Thymus (tissue), 11 donors: ENCODE results near the gene ADGRF3. TPM values are rescaled to one million over a fixed set of nuclear protein-coding genes. Genes with fewer than 3 reads are reported as not detected.
"Not testable (repeated sequence)": the region's sequence is repeated elsewhere in the genome, so short reads cannot be mapped to it uniquely, and the experiment has no call there.

Source experiments
- DNase-seq, 9 donors: peaks; one replicate each; pipeline ENCODE4 v3.0.0-alpha.2; 2013; ENCODE audit warnings: low spot score in 9 of 9, low read depth in 6 of 9, missing footprints in 1 of 9
- H3K27ac ChIP-seq, 2 donors: one replicate each; pipeline ENCODE4 v1.5.1; 2013; ENCODE audit warnings: control low read depth in 1 of 2, low read depth in 1 of 2, low read length in 1 of 2, mild to moderate bottlenecking in 1 of 2, moderate library complexity in 1 of 2
- H3K27me3 ChIP-seq, 2 donors: one replicate each; pipeline ENCODE4 v1.5.1; 2013; ENCODE audit warnings: low read length in 1 of 2; ENCODE audit not compliant: control insufficient read depth in 2 of 2, insufficient read depth in 1 of 2
- H3K36me3 ChIP-seq, 2 donors: one replicate each; pipeline ENCODE4 v1.5.1; 2013; ENCODE audit warnings: low read length in 1 of 2, mild to moderate bottlenecking in 1 of 2, moderate library complexity in 1 of 2; ENCODE audit not compliant: control insufficient read depth in 2 of 2, insufficient read depth in 2 of 2
- H3K4me1 ChIP-seq, 2 donors: one replicate each; pipeline ENCODE4 v1.5.1; 2013; ENCODE audit warnings: low read length in 2 of 2; ENCODE audit not compliant: control insufficient read depth in 2 of 2, insufficient read depth in 2 of 2
- H3K4me3 ChIP-seq, 2 donors: one replicate each; pipeline ENCODE4 v1.5.1; 2013; ENCODE audit warnings: low read length in 2 of 2, control low read depth in 1 of 2, mild to moderate bottlenecking in 1 of 2
- H3K9me3 ChIP-seq, 2 donors: one replicate each; pipeline ENCODE4 v1.5.1; 2013; ENCODE audit warnings: low read length in 1 of 2, mild to moderate bottlenecking in 1 of 2; ENCODE audit not compliant: control insufficient read depth in 2 of 2, insufficient read depth in 1 of 2
- WGBS: extraction: QIAGEN DNeasy Blood & Tissue Kit; methylation state at CpG from one replicate; pipeline ENCODE4 v1.1.7; 2013; 5-methylcytosine and 5-hydroxymethylcytosine counted together
- polyA plus RNA-seq: library from polyadenylated mRNA; stranded (reverse); fragments of 200-250 nt; gene quantifications from one replicate; pipeline ENCODE4 v1.2.3, GENCODE V29; 2013
- total RNA-seq: library from RNA; stranded (reverse); fragments of 120-200 nt; gene quantifications from one replicate; pipeline ENCODE4 v1.2.4, GENCODE V29; 2013
- donor health status: healthy.

ADGRF3 gene
- total and polyA plus RNA-seq, 2 donors, result 0.33 to 0.39 TPM

GRCh38 chr2:26283606-26284005 lies 63.0 kb downstream of the ADGRF3 start:
- H3K4me1 ChIP-seq, result no peaks in the 10 kb centered on the region
- no peaks in the 10 kb centered on the region for H3K27me3 ChIP-seq
- no peak for DNase-seq
- no peaks in the 10 kb centered on the region for H3K9me3 ChIP-seq
- 98% methylated on average over 2 of the region's 2 CpGs for WGBS
- H3K36me3 ChIP-seq, result peaks cover 32 to 58% of the 10 kb centered on the region in 2 donors
- H3K4me3 ChIP-seq, result no peak overlapping the region
- H3K27ac ChIP-seq, result no peak overlapping the region

- peaks cover 33 to 71% of the 10 kb centered on the region in 2 donors for H3K36me3 ChIP-seq
- DNase-seq, result no peak
- no peak overlapping the region for H3K4me3 ChIP-seq
Measured at GRCh38 chr2:26281226-26281625, 65.4 kb downstream of the ADGRF3 start.

GRCh38 chr2:26279886-26280285 lies 66.7 kb downstream of the ADGRF3 start:
- Histone ChIP-seq H3K4me1 (no peaks in the 10 kb centered on the region), H3K27me3 (no peaks in the 10 kb centered on the region), H3K27ac (no peak overlapping the region), H3K9me3 (no peaks in the 10 kb centered on the region), H3K4me3 (no peak overlapping the region), H3K36me3 (peaks cover 29 to 67% of the 10 kb centered on the region in 2 donors)
- no peak for DNase-seq
- 98% methylated on average over 3 of the region's 3 CpGs for whole genome bisulfite sequencing

More at GRCh38 chr2:26281226-26281625, 65.4 kb downstream of the ADGRF3 start:
- Histone ChIP-seq H3K4me1 (no peaks in the 10 kb centered on the region), H3K27me3 (no peaks in the 10 kb centered on the region), H3K27ac (no peak overlapping the region), H3K9me3 (no peaks in the 10 kb centered on the region)
- over 99% methylated on average over 2 of the region's 2 CpGs for whole genome bisulfite sequencing

- H3K36me3 ChIP-seq, result peaks cover 22 to 57% of the 10 kb centered on the region in 2 donors
- H3K4me3 ChIP-seq, result no peak overlapping the region
- WGBS, result 99% methylated on average over 4 of the region's 4 CpGs
- DNase-seq, result no peak
- no peaks in the 10 kb centered on the region for H3K4me1 ChIP-seq
- no peaks in the 10 kb centered on the region for H3K9me3 ChIP-seq
- no peak overlapping the region for H3K27ac ChIP-seq
- H3K27me3 ChIP-seq, result no peaks in the 10 kb centered on the region
Measured at GRCh38 chr2:26276484-26277227, 69.9 kb downstream of the ADGRF3 start.

- Histone ChIP-seq H3K27ac (no peak overlapping the region), H3K36me3 (peaks cover 8 to 38% of the 10 kb centered on the region in 2 donors), H3K27me3 (no peaks in the 10 kb centered on the region), H3K4me1 (no peaks in the 10 kb centered on the region), H3K9me3 (no peaks in the 10 kb centered on the region), H3K4me3 (no peak overlapping the region)
- DNase-seq, result no peak
- WGBS, result 95% methylated on average over 5 of the region's 5 CpGs
Measured at GRCh38 chr2:26274058-26274613, 72.5 kb downstream of the ADGRF3 start.

GRCh38 chr2:26273501-26273900 lies 73.1 kb downstream of the ADGRF3 start:
- Histone ChIP-seq H3K9me3 (no peaks in the 10 kb centered on the region), H3K4me1 (no peaks in the 10 kb centered on the region), H3K36me3 (peaks cover 8 to 31% of the 10 kb centered on the region in 2 donors), H3K4me3 (no peak overlapping the region), H3K27ac (peak overlapping the region in 1 of 2 donors; percentile 52), H3K27me3 (no peaks in the 10 kb centered on the region)
- 96% methylated on average over 2 of the region's 2 CpGs for WGBS
- no peak for DNase-seq

- no peaks in the 10 kb centered on the region for H3K27me3 ChIP-seq
- no peaks in the 10 kb centered on the region for H3K4me1 ChIP-seq
- no peak for DNase-seq
- no peak overlapping the region for H3K4me3 ChIP-seq
- H3K9me3 ChIP-seq, result no peaks in the 10 kb centered on the region
- no peak overlapping the region for H3K27ac ChIP-seq
- H3K36me3 ChIP-seq, result peaks cover 3 to 12% of the 10 kb centered on the region in 2 donors
Measured at GRCh38 chr2:26270373-26270772, 76.2 kb downstream of the ADGRF3 start.

- peaks cover 3 to 5% of the 10 kb centered on the region in 2 donors for H3K36me3 ChIP-seq
- no peak overlapping the region for H3K4me3 ChIP-seq
- H3K4me1 ChIP-seq, result no peaks in the 10 kb centered on the region
- H3K9me3 ChIP-seq, result no peaks in the 10 kb centered on the region
- DNase-seq, result no peak
- H3K27me3 ChIP-seq, result no peaks in the 10 kb centered on the region
- H3K27ac ChIP-seq, result peak overlapping the region in 1 of 2 donors; percentile 31
- WGBS, result 96% methylated on average over 6 of the region's 6 CpGs
Measured at GRCh38 chr2:26269571-26270158, 76.9 kb downstream of the ADGRF3 start.

- H3K4me1 ChIP-seq, H3K27ac ChIP-seq, H3K4me3 ChIP-seq, DNase-seq, H3K36me3 ChIP-seq, H3K9me3 ChIP-seq, H3K27me3 ChIP-seq: not testable (repeated sequence)
- 97% methylated on average over 12 of the region's 12 CpGs for WGBS
Measured at GRCh38 chr2:26268670-26269385, 77.8 kb downstream of the ADGRF3 start.
